Heart left ventricle (tissue), 13 donors: ENCODE measurements around the gene GZMM.

ENCODE experiments used
- POLR2A ChIP-seq, 2 donors: fragments of 450-650 bp; IDR thresholded peaks; one replicate each; pipeline ENCODE4 v1.6.1; 2017; ENCODE audit warnings: antibody characterized with exemption in 2 of 2, mild to moderate bottlenecking in 2 of 2, moderate library complexity in 2 of 2
- TF ChIP-seq, protein P1 (sequence below), 12 donors: fragments of 200-600 bp; sonication (generic) in 4 of 12; IDR thresholded peaks; one replicate each; pipeline versions ENCODE4 v1.5.0 to v1.8.0; 2018 to 2022; ENCODE audit warnings: antibody characterized with exemption in 12 of 12, mild to moderate bottlenecking in 5 of 12
- donor health status: ischemic (EF 13 %, LVEDD 7.1; RV severe dilation, severe dysfunction).
- donor health status: DM: no; HTN: yes; CAD: no.
- donor health status: DM: no; HTN: no; CAD: no.
- donor health status: ischemic (EF 25% LVEDD 6.9; RV normal size, moderate dysfunction).
- donor health status: ischemic (EF 25% LVEDD 5.7; RV mildly dilated, moderate dysfunction).
- donor health status: ischemic (EF 35%, LVEDD 5.7; RV mildly dilated, moderate dysfunction).
- donor health status: nonischemic (EF 11% LVEDD 7.7; RV severe dilation, severe dysfunction).
- donor health status: DM: yes; HTN: yes; CAD: no.
- donor health status: PGD.
- donor health status: ischemic (EF 29% LVEDD 5.4; RV normal size, mild dysfunction).
- donor health status: nonischemic (EF 23%, LVEDD 6.1; RV moderate dilation, normal function).

DNA sequence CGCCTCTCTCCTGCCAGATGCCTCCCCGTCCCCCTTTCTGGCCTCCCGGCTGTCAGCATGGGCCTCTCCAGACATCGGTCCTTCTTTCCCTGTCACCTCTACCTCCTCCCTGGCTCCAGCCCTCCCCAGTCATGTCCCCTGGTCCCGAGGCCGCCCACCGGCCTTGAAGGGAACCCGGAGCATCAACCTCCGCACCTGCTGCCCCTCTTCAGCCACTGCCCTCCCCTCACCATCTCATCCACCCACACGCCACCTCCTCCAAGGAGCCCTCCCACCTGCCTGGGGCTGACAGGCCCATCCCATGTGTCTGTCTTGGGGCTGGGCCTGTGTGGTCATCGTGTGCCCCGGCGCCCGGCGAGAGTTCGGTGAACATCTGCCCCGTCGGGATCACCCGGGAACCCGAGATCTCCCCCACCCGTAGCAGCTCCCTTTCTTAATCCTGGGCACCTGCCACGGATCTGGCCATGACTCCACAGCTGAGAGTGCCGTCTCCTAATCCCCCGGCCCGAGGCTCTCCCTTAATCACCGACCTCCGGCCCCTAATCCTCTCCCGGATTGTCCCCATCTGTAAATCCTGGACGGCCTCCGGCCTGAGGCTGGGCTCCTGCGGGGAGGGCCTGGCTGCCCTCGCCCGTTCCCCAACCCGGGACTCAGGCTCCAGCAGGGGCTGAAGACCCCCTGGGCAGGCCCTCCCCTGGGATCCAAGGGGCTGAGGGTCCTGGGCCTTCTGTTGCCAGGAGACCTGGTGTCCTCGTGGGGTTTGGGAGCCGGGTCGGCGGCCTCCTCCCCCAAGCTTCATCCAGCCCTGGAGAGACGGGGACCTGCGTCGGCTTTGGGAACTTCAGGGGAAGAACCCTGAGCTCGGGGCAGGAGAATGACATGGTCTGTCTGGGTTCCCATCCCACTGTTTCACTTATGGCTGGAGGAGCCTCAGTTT is 51.7 kb downstream of the GZMM start:
- TF ChIP-seq, protein P1, sequence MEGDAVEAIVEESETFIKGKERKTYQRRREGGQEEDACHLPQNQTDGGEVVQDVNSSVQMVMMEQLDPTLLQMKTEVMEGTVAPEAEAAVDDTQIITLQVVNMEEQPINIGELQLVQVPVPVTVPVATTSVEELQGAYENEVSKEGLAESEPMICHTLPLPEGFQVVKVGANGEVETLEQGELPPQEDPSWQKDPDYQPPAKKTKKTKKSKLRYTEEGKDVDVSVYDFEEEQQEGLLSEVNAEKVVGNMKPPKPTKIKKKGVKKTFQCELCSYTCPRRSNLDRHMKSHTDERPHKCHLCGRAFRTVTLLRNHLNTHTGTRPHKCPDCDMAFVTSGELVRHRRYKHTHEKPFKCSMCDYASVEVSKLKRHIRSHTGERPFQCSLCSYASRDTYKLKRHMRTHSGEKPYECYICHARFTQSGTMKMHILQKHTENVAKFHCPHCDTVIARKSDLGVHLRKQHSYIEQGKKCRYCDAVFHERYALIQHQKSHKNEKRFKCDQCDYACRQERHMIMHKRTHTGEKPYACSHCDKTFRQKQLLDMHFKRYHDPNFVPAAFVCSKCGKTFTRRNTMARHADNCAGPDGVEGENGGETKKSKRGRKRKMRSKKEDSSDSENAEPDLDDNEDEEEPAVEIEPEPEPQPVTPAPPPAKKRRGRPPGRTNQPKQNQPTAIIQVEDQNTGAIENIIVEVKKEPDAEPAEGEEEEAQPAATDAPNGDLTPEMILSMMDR (IDR thresholded peaks at IDR 0.05) = no peak
- TF ChIP-seq POLR2A (IDR thresholded peaks at IDR 0.05) = no peak
